HCT116 (cell line): ENCODE data around the gene TCF23. TPM values are rescaled to one million over a fixed set of nuclear protein-coding genes. Genes with fewer than 3 reads are reported as not detected.

Source experiments
- ATAC-seq: fragments of 200-7000 bp; cut with Tn5 transposase; 2 replicates; pipeline ENCODE4 v1.9.1; 2020; ENCODE audit warnings: mild to moderate bottlenecking, moderate library complexity
- BruUV-seq: library from RNA; stranded (reverse); fragments of 400-500 nt; replicated peaks from 2 replicates; lab custom pipeline; 2021; lab: Mats Ljungman, UMichigan
- CTCF ChIA-PET: fragments of 300-600 bp; sonication (Branson Sonifier 250); formaldehyde crosslinking; loops from one replicate; lab custom pipeline; 2021; ENCODE audit warnings: antibody characterized with exemption; lab: Charles Lee
- POLR2A ChIA-PET: fragments of 300-600, 350-600 bp; sonication (Branson Sonifier 250); formaldehyde crosslinking; loops from one replicate; lab custom pipeline; 2021; ENCODE audit warnings: antibody characterized with exemption; lab: Charles Lee
- RAD21 ChIA-PET, 2 experiments: fragments of 300-600 bp; sonication (Branson Sonifier 250); formaldehyde crosslinking; loops; one replicate each; lab custom pipeline; 2023; ENCODE audit warnings: low total read pairs in 2 of 2; ENCODE audit not compliant: uncharacterized antibody in 2 of 2, unreplicated experiment in 2 of 2, low non-redundant PET in 1 of 2; lab: Charles Lee
- DNase-seq: peaks from one replicate; pipeline ENCODE4 v3.0.0-alpha.2; 2010; ENCODE audit warnings: low read depth, low spot score
- H2AFZ ChIP-seq: fragments of 200-600 bp; shearing (Covaris generic), sonication (generic); 2 replicates; pipeline ENCODE4 v1.6.1; 2017; ENCODE audit warnings: low read depth, mixed run types, mixed read lengths, antibody characterized with exemption, low read length; ENCODE audit not compliant: poor library complexity, severe bottlenecking
- H3K27ac ChIP-seq: 2 replicates; pipeline ENCODE4 v1.5.1; 2012; ENCODE audit warnings: low read depth, low read length
- H3K27me3 ChIP-seq: fragments of 200-600 bp; sonication (generic); 2 replicates; pipeline ENCODE4 v1.6.1; 2016; ENCODE audit warnings: mixed run types, low read length, mixed read lengths; ENCODE audit not compliant: insufficient read depth
- H3K36me3 ChIP-seq, 2 experiments: fragments of 200-500 bp in 1 of 2; fragments of 200-600 bp in 1 of 2; sonication (Bioruptor generic) in 1 of 2; sonication (generic) in 1 of 2; 2 replicates each; pipeline versions ENCODE4 v1.5.1 to v1.6.1; 2014 to 2016; ENCODE audit warnings: low read length in 2 of 2, inconsistent platforms in 1 of 2, mixed read lengths in 1 of 2, mixed run types in 1 of 2; ENCODE audit not compliant: insufficient read depth in 2 of 2, control insufficient read depth in 1 of 2
- H3K4me1 ChIP-seq, 2 experiments: fragments of 200-600 bp in 1 of 2; sonication (generic) in 1 of 2; 2 replicates each; pipeline versions ENCODE4 v1.5.1 to v1.6.1; 2012 to 2017; ENCODE audit warnings: low read length in 2 of 2, inconsistent platforms in 1 of 2, mild to moderate bottlenecking in 1 of 2, mixed read lengths in 1 of 2, mixed run types in 1 of 2, moderate library complexity in 1 of 2; ENCODE audit not compliant: insufficient read depth in 2 of 2, control insufficient read depth in 1 of 2
- H3K4me2 ChIP-seq: fragments of 200-600 bp; sonication (generic); 2 replicates; pipeline ENCODE4 v1.6.1; 2017; ENCODE audit warnings: mixed run types, low read length, mixed read lengths
- H3K4me3 ChIP-seq, 2 experiments: fragments of 200-600 bp in 1 of 2; sonication (generic) in 1 of 2; replicated peaks in 1 of 2; 2 replicates each; pipeline ENCODE4 v1.5.1; 2011 to 2016; ENCODE audit warnings: low read length in 2 of 2, control low read depth in 1 of 2, low read depth in 1 of 2, mild to moderate bottlenecking in 1 of 2, mixed read lengths in 1 of 2, mixed run types in 1 of 2
- H3K79me2 ChIP-seq: fragments of 200-600 bp; sonication (generic); 2 replicates; pipeline ENCODE4 v1.6.1; 2017; ENCODE audit warnings: mild to moderate bottlenecking, mixed run types, low read length, moderate library complexity, mixed read lengths; ENCODE audit not compliant: insufficient read depth
- H3K9ac ChIP-seq: fragments of 200-600 bp; sonication (generic); 2 replicates; pipeline ENCODE4 v1.6.1; 2016; ENCODE audit warnings: low read length, mixed read lengths
- H3K9me2 ChIP-seq: fragments of 200-600 bp; sonication (generic), shearing (Covaris generic); 2 replicates; pipeline ENCODE4 v1.6.1; 2017; ENCODE audit warnings: mixed run types, mild to moderate bottlenecking, moderate library complexity; ENCODE audit not compliant: insufficient read depth
- H3K9me3 ChIP-seq, 2 experiments: fragments of 200-500 bp in 1 of 2; fragments of 200-600 bp in 1 of 2; sonication (Bioruptor generic) in 1 of 2; sonication (generic) in 1 of 2; 2 replicates each; pipeline ENCODE4 v1.6.1; 2014 to 2017; ENCODE audit warnings: low read length in 2 of 2, mixed read lengths in 2 of 2, inconsistent platforms in 1 of 2, low read depth in 1 of 2, mild to moderate bottlenecking in 1 of 2, mixed run types in 1 of 2, moderate library complexity in 1 of 2; ENCODE audit not compliant: control insufficient read depth in 1 of 2, insufficient read depth in 1 of 2
- H4K20me1 ChIP-seq: fragments of 200-600 bp; sonication (generic), shearing (Covaris generic); 2 replicates; pipeline ENCODE4 v1.6.1; 2017; ENCODE audit warnings: mixed run types, mild to moderate bottlenecking, moderate library complexity; ENCODE audit not compliant: insufficient read depth
- CBX3 ChIP-seq: IDR thresholded peaks from 2 replicates; pipeline ENCODE4 v1.6.1; 2012; ENCODE audit warnings: low read depth
- CEBPB ChIP-seq: IDR thresholded peaks from 2 replicates; pipeline ENCODE4 v1.6.1; 2012; ENCODE audit warnings: low read depth
- CTCF ChIP-seq, 3 experiments: fragments of 200-600 bp in 1 of 3; sonication (generic) in 1 of 3; IDR thresholded peaks in 2 of 3; conservative IDR thresholded peaks in 1 of 3; 2 replicates each; pipeline ENCODE4 v1.5.1; 2012 to 2017; ENCODE audit warnings: low read depth in 2 of 3, low read length in 2 of 3, antibody characterized with exemption in 1 of 3, borderline replicate concordance in 1 of 3, control low read depth in 1 of 3, mild to moderate bottlenecking in 1 of 3, mixed read lengths in 1 of 3, mixed run types in 1 of 3, moderate library complexity in 1 of 3; ENCODE audit not compliant: insufficient read depth in 1 of 3
- EGR1 ChIP-seq: IDR thresholded peaks from 2 replicates; pipeline ENCODE4 v1.6.1; 2012; ENCODE audit warnings: low read depth
- EZH2phosphoT487 ChIP-seq: fragments of 200-600 bp; IDR thresholded peaks from 2 replicates; pipeline ENCODE4 v1.6.1; 2018; ENCODE audit warnings: antibody characterized with exemption, borderline replicate concordance
- JUND ChIP-seq: IDR thresholded peaks from 2 replicates; pipeline ENCODE4 v1.6.1; 2012
- POLR2AphosphoS5 ChIP-seq: IDR thresholded peaks from 2 replicates; pipeline ENCODE4 v1.6.1; 2011; ENCODE audit warnings: mild to moderate bottlenecking, low read depth, low read length, moderate library complexity
- SIN3A ChIP-seq: IDR thresholded peaks from 2 replicates; pipeline ENCODE4 v1.6.1; 2012; ENCODE audit warnings: low read depth
- SP1 ChIP-seq: IDR thresholded peaks from 2 replicates; pipeline ENCODE4 v1.6.1; 2012; ENCODE audit warnings: low read depth
- SRF ChIP-seq: IDR thresholded peaks from 2 replicates; pipeline ENCODE4 v1.6.1; 2012; ENCODE audit warnings: low read depth
- TCF7L2 ChIP-seq: IDR thresholded peaks from 2 replicates; pipeline ENCODE4 v1.7.0; 2011; ENCODE audit warnings: borderline replicate concordance, inconsistent platforms; ENCODE audit not compliant: insufficient read depth, insufficient read length; ENCODE audit errors: extremely low read depth
- YY1 ChIP-seq: IDR thresholded peaks from 2 replicates; pipeline ENCODE4 v1.6.1; 2011; ENCODE audit warnings: low read length, low read depth, moderate library complexity, mild to moderate bottlenecking; ENCODE audit not compliant: insufficient replicate concordance; ENCODE audit errors: extremely low read depth
- ZNF274 ChIP-seq: fragments of 200-500 bp; sonication (Bioruptor generic); IDR thresholded peaks from 2 replicates; pipeline ENCODE4 v1.6.1; 2014; ENCODE audit warnings: mild to moderate bottlenecking, low read depth, low read length, inconsistent platforms
- intact Hi-C: fragments of 100-400 bp; cut with micrococcal nuclease; formaldehyde crosslinking; loops from 2 replicates; pipeline ENCODE4 v1.10.0; 2022
- total RNA-seq: library from RNA; stranded (reverse); gene quantifications from one replicate; pipeline ENCODE4 v1.2.1, GENCODE V29; 2021; ENCODE audit not compliant: unreplicated experiment
- TF ChIP-seq, protein P1 (sequence below): IDR thresholded peaks from 2 replicates; pipeline ENCODE4 v1.6.1; 2012; ENCODE audit warnings: low read depth

The TCF23 gene
- total RNA-seq, 1 experiment from 2014 or later, result not detected

DNA sequence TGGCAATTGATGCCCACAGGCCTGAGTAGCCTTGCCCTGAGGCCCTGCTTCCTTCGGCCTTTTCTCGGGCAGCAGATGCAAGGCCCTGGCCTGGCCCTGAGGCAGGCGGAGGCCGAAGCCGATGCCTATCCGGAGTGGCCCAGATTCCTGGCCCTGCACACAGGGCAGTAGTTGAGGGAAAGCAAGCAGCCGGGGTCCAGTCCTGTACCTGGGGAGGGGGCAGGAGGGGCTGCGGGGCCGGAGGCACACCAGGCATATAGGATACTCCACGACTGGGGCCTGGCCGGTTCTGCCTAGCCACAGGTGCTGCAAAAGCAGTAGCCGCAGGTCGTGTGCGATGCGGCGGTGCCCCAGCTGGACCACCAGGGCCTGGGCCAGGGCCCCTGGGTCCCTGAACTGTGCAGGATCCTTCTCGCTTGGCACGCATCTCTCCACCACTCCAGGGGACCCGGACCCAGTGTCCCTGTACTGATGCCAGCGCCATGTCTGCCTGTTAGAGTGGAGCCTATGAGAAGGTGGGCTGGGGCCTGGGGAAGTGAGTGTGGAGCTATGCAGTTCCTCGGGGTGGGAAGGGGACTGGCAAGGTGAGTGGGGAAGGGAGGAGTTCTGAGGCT lies 11.4 kb upstream of the TCF23 start:
- H3K4me3 ChIP-seq, result no peak overlapping the region
- no peaks in the 10 kb centered on the region for H4K20me1 ChIP-seq
- no peak overlapping the region for H3K4me2 ChIP-seq
- no peaks in the 10 kb centered on the region for H3K9me3 ChIP-seq
- RAD21 ChIA-PET, result no interaction called here
- peaks cover 1 to 7% of the 10 kb centered on the region in 2 experiments; a peak in 2 of 4 replicates for H3K36me3 ChIP-seq
- POLR2A ChIA-PET, result no interaction called here
- peaks cover 4 to 19% of the 10 kb centered on the region in 2 experiments; a peak in 3 of 4 replicates for H3K4me1 ChIP-seq
- intact Hi-C loops, result no loop called here
- ATAC-seq (no peak), DNase-seq (no peak)
- H3K27me3 ChIP-seq, result no peaks in the 10 kb centered on the region
- BruUV-seq, result no TSS peak
- no peak overlapping the region for H2AFZ ChIP-seq
- no peak for TF ChIP-seq CEBPB
- no peak for TF ChIP-seq SIN3A
- no peak for TF ChIP-seq POLR2AphosphoS5
- no peak for TF ChIP-seq SRF
- no peak for TF ChIP-seq ZNF274
- no peak for TF ChIP-seq JUND
- TF ChIP-seq EGR1, result no peak
- TF ChIP-seq EZH2phosphoT487, result no peak
- TF ChIP-seq YY1, result no peak
- no peak for TF ChIP-seq TCF7L2
- no peak for TF ChIP-seq SP1
- TF ChIP-seq CTCF (IDR thresholded peaks at IDR 0.05 in 2 of 3, conservative IDR thresholded peaks at IDR 0.05 in 1 of 3; ENCODE audit: borderline replicate concordance in 1 of 3, insufficient read depth in 1 of 3, low read depth in 2 of 3, low read length in 2 of 3), result no peak
- TF ChIP-seq CBX3, result no peak
- TF ChIP-seq, protein P1, sequence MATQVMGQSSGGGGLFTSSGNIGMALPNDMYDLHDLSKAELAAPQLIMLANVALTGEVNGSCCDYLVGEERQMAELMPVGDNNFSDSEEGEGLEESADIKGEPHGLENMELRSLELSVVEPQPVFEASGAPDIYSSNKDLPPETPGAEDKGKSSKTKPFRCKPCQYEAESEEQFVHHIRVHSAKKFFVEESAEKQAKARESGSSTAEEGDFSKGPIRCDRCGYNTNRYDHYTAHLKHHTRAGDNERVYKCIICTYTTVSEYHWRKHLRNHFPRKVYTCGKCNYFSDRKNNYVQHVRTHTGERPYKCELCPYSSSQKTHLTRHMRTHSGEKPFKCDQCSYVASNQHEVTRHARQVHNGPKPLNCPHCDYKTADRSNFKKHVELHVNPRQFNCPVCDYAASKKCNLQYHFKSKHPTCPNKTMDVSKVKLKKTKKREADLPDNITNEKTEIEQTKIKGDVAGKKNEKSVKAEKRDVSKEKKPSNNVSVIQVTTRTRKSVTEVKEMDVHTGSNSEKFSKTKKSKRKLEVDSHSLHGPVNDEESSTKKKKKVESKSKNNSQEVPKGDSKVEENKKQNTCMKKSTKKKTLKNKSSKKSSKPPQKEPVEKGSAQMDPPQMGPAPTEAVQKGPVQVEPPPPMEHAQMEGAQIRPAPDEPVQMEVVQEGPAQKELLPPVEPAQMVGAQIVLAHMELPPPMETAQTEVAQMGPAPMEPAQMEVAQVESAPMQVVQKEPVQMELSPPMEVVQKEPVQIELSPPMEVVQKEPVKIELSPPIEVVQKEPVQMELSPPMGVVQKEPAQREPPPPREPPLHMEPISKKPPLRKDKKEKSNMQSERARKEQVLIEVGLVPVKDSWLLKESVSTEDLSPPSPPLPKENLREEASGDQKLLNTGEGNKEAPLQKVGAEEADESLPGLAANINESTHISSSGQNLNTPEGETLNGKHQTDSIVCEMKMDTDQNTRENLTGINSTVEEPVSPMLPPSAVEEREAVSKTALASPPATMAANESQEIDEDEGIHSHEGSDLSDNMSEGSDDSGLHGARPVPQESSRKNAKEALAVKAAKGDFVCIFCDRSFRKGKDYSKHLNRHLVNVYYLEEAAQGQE, result no peak
- CTCF ChIA-PET, result interaction anchor here (1.4 kb wide), 1 partner anchor 32 kb away, joined by 3 read pairs; no protein-coding TSS in a partner anchor
- H3K9me2 ChIP-seq, result no peaks in the 10 kb centered on the region
- H3K79me2 ChIP-seq, result peaks cover 19% of the 10 kb centered on the region
- H3K27ac ChIP-seq, result no peak overlapping the region
- no peak overlapping the region for H3K9ac ChIP-seq
